Natural killer cell (primary cell): ENCODE results near the gene CTNNA2. TPM values are rescaled to one million over a fixed set of nuclear protein-coding genes. Genes with fewer than 3 reads are reported as not detected.

Experiments used
- ATAC-seq, 3 donors: fragments of 150-1000 bp in 2 of 3; fragments of 200-7000 bp in 1 of 3; cut with Tn5 transposase; 1 replicate in 1 of 3; 2 replicates in 2 of 3; pipeline ENCODE4 v1.10.0; 2021; ENCODE audit warnings: mild to moderate bottlenecking in 2 of 3, moderate library complexity in 2 of 3
- DNase-seq, 2 donors: peaks; one replicate each; pipeline versions ENCODE4 v3.0.0 to v3.0.0-alpha.2; 2013 to 2021; ENCODE audit warnings: mixed read lengths in 1 of 2
- H3K27ac ChIP-seq: one replicate; pipeline ENCODE4 v1.5.1; 2013; ENCODE audit warnings: mild to moderate bottlenecking, low read length
- H3K27me3 ChIP-seq: one replicate; pipeline ENCODE4 v1.6.1; 2013; ENCODE audit warnings: low read length; ENCODE audit not compliant: control insufficient read depth, insufficient read depth
- H3K36me3 ChIP-seq: one replicate; pipeline ENCODE4 v1.6.1; 2013; ENCODE audit warnings: low read length; ENCODE audit not compliant: control insufficient read depth, insufficient read depth
- H3K4me1 ChIP-seq: one replicate; pipeline ENCODE4 v1.6.1; 2013; ENCODE audit warnings: low read length; ENCODE audit not compliant: control insufficient read depth, insufficient read depth
- H3K4me3 ChIP-seq: one replicate; pipeline ENCODE4 v1.5.1; 2013; ENCODE audit warnings: low read length
- H3K9me3 ChIP-seq: one replicate; pipeline ENCODE4 v1.6.1; 2013; ENCODE audit warnings: low read length; ENCODE audit not compliant: control insufficient read depth, insufficient read depth
- H3K27ac Mint-ChIP-seq, 2 donors: one replicate each; pipeline ENCODE4 v1.8.0; 2022; ENCODE audit warnings: mild to moderate bottlenecking in 2 of 2, mixed read lengths in 2 of 2, moderate library complexity in 1 of 2
- H3K27me3 Mint-ChIP-seq, 2 donors: one replicate each; pipeline ENCODE4 v1.8.0; 2022; ENCODE audit warnings: low read depth in 2 of 2, mixed read lengths in 2 of 2
- H3K36me3 Mint-ChIP-seq: one replicate; pipeline ENCODE4 v1.8.0; 2022; ENCODE audit warnings: mixed read lengths
- H3K4me1 Mint-ChIP-seq, 2 donors: one replicate each; pipeline ENCODE4 v1.8.0; 2022; ENCODE audit warnings: mixed read lengths in 2 of 2
- H3K4me3 Mint-ChIP-seq: one replicate; pipeline ENCODE4 v1.8.0; 2022; ENCODE audit warnings: mild to moderate bottlenecking, moderate library complexity, mixed read lengths
- H3K9me3 Mint-ChIP-seq, 2 donors: one replicate each; pipeline ENCODE4 v1.8.0; 2022; ENCODE audit warnings: mixed read lengths in 2 of 2
- WGBS: methylation state at CpG from one replicate; pipeline ENCODE4 v1.1.7; 2013; ENCODE audit warnings: missing lambda C conversion rate; ENCODE audit not compliant: insufficient coverage; 5-methylcytosine and 5-hydroxymethylcytosine counted together
- intact Hi-C: fragments of 100-400 bp; cut with micrococcal nuclease; formaldehyde crosslinking; loops from one replicate; pipeline ENCODE4 v1.14.2; 2022
- total RNA-seq, 4 donors: library from RNA; stranded (reverse); fragments of 120-200 nt in 1 of 4; gene quantifications; one replicate each; pipeline versions ENCODE4 v1.2.3 to v1.2.4, GENCODE V29; 2013 to 2022
- TF ChIP-seq, protein P1 (sequence below): fragments of 200-600 bp; IDR thresholded peaks from one replicate; pipeline ENCODE4 v1.8.0; 2022; ENCODE audit warnings: antibody characterized with exemption

The CTNNA2 gene
- total RNA-seq, 3 donors from 2014 or later (not counting 1 experiment from before 2014, with no cell fraction given): not detected

DNA sequence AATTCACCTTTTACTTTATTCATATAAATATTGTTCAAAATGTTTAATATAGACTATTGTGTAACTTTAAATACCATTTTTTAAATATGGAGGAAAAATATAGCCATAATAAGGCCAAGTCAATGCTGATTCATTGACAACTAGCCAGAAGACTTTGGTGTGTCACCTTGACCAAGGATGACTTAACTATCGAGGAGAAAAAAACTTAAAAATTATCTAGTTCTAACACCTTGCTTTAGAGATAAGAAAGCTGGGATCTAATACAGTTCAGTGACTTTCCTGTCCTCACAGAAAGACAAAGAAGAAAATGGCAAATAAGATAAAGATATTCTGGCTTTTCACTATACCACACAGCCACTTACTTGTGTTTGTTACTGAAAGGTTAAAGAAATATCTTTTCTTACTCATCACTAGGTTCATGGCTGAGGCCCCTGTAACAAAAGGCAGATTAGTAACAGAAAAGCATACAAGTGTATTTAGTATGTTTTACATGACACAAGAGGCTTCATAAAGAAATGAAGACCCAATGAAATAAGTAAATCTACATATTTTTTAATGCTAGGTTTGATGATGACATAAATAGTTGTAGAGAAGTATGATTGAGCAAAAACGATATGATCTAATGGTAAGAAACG is 857.6 kb downstream of the CTNNA2 start:
- Mint-ChIP-seq H3K9me3 (peaks cover 13 to 21% of the 10 kb centered on the region in 2 donors), H3K4me1 (no peaks in the 10 kb centered on the region), H3K27me3 (no peaks in the 10 kb centered on the region), H3K36me3 (no peaks in the 10 kb centered on the region), H3K4me3 (no peak overlapping the region), H3K27ac (no peak overlapping the region)
- no peak overlapping the region for H3K27ac ChIP-seq
- 83% methylated on average over 3 of the region's 3 CpGs for WGBS
- intact Hi-C loops: no loop called here
- no peaks in the 10 kb centered on the region for H3K36me3 ChIP-seq
- ATAC-seq (no peak), DNase-seq (no peak)
- no peaks in the 10 kb centered on the region for H3K4me1 ChIP-seq
- H3K27me3 ChIP-seq: no peaks in the 10 kb centered on the region
- no peaks in the 10 kb centered on the region for H3K9me3 ChIP-seq
- H3K4me3 ChIP-seq: no peak overlapping the region
- TF ChIP-seq, protein P1, sequence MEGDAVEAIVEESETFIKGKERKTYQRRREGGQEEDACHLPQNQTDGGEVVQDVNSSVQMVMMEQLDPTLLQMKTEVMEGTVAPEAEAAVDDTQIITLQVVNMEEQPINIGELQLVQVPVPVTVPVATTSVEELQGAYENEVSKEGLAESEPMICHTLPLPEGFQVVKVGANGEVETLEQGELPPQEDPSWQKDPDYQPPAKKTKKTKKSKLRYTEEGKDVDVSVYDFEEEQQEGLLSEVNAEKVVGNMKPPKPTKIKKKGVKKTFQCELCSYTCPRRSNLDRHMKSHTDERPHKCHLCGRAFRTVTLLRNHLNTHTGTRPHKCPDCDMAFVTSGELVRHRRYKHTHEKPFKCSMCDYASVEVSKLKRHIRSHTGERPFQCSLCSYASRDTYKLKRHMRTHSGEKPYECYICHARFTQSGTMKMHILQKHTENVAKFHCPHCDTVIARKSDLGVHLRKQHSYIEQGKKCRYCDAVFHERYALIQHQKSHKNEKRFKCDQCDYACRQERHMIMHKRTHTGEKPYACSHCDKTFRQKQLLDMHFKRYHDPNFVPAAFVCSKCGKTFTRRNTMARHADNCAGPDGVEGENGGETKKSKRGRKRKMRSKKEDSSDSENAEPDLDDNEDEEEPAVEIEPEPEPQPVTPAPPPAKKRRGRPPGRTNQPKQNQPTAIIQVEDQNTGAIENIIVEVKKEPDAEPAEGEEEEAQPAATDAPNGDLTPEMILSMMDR: no peak

GRCh38 chr2:80374105-80374504 is 861.3 kb downstream of the CTNNA2 start:
- 87% methylated on average over 2 of the region's 3 CpGs for WGBS
- no peaks in the 10 kb centered on the region for H3K4me1 Mint-ChIP-seq
- Histone ChIP-seq H3K27me3 (no peaks in the 10 kb centered on the region), H3K9me3 (no peaks in the 10 kb centered on the region), H3K4me3 (no peak overlapping the region), H3K36me3 (no peaks in the 10 kb centered on the region), H3K4me1 (no peaks in the 10 kb centered on the region), H3K27ac (no peak overlapping the region)
- peaks cover 8% of the 10 kb centered on the region for H3K36me3 Mint-ChIP-seq
- H3K4me3 Mint-ChIP-seq: no peak overlapping the region
- no peaks in the 10 kb centered on the region for H3K27me3 Mint-ChIP-seq
- DNase-seq (no peak), ATAC-seq (no peak)
- H3K27ac Mint-ChIP-seq: no peak overlapping the region
- peaks cover 22 to 27% of the 10 kb centered on the region in 2 donors for H3K9me3 Mint-ChIP-seq
- TF ChIP-seq, protein P1: no peak
- intact Hi-C loops: no loop called here

- no peaks in the 10 kb centered on the region for H3K27me3 ChIP-seq
- peaks cover 8% of the 10 kb centered on the region for H3K36me3 Mint-ChIP-seq
- H3K4me1 ChIP-seq: no peaks in the 10 kb centered on the region
- ATAC-seq (no peak), DNase-seq (no peak)
- TF ChIP-seq, protein P1: no peak
- peaks cover 3% of the 10 kb centered on the region for H3K9me3 ChIP-seq
- H3K4me3 ChIP-seq: no peak overlapping the region
- H3K36me3 ChIP-seq: no peaks in the 10 kb centered on the region
- H3K27me3 Mint-ChIP-seq: no peaks in the 10 kb centered on the region
- H3K27ac Mint-ChIP-seq: no peak overlapping the region
- no peaks in the 10 kb centered on the region for H3K4me1 Mint-ChIP-seq
- peaks cover 13 to 17% of the 10 kb centered on the region in 2 donors for H3K9me3 Mint-ChIP-seq
- no peak overlapping the region for H3K4me3 Mint-ChIP-seq
- no peak overlapping the region for H3K27ac ChIP-seq
- intact Hi-C loops: no loop called here
Measured at GRCh38 chr2:80377071-80377470, 864.2 kb downstream of the CTNNA2 start.

- TF ChIP-seq, protein P1: no peak
- 91% methylated on average over 2 of the region's 3 CpGs for WGBS
- Mint-ChIP-seq H3K4me1 (no peaks in the 10 kb centered on the region), H3K36me3 (peaks cover 8% of the 10 kb centered on the region), H3K9me3 (peaks cover 15 to 23% of the 10 kb centered on the region in 2 donors), H3K4me3 (no peak overlapping the region), H3K27me3 (no peaks in the 10 kb centered on the region), H3K27ac (no peak overlapping the region)
- intact Hi-C loops: no loop called here
- no peak for ATAC-seq
- no peak for DNase-seq
- Histone ChIP-seq H3K4me3 (no peak overlapping the region), H3K9me3 (peaks cover 3% of the 10 kb centered on the region), H3K36me3 (no peaks in the 10 kb centered on the region), H3K27ac (no peak overlapping the region), H3K27me3 (no peaks in the 10 kb centered on the region), H3K4me1 (no peaks in the 10 kb centered on the region)
Measured at GRCh38 chr2:80380736-80381135, 867.9 kb downstream of the CTNNA2 start.
